Renal pelvis (tissue), 4 donors: ENCODE data around the gene SEC14L2. TPM values are rescaled to one million over a fixed set of nuclear protein-coding genes. Genes with fewer than 3 reads are reported as not detected.
"Not testable (repeated sequence)": the region's sequence is repeated elsewhere in the genome, so short reads cannot be mapped to it uniquely, and the experiment has no call there.

Experiments
- DNase-seq: peaks from one replicate; pipeline ENCODE4 v3.0.0-alpha.2; 2013
- polyA plus RNA-seq, 3 donors: library from polyadenylated mRNA; unstranded; fragments of 120-200 nt; gene quantifications; one replicate each; pipeline ENCODE4 v1.2.1, GENCODE V29; 2013; ENCODE audit not compliant: insufficient read length in 3 of 3

SEC14L2 gene
- polyA plus RNA-seq, 3 donors: 6.0 to 8.1 (median 7.4) TPM

DNA sequence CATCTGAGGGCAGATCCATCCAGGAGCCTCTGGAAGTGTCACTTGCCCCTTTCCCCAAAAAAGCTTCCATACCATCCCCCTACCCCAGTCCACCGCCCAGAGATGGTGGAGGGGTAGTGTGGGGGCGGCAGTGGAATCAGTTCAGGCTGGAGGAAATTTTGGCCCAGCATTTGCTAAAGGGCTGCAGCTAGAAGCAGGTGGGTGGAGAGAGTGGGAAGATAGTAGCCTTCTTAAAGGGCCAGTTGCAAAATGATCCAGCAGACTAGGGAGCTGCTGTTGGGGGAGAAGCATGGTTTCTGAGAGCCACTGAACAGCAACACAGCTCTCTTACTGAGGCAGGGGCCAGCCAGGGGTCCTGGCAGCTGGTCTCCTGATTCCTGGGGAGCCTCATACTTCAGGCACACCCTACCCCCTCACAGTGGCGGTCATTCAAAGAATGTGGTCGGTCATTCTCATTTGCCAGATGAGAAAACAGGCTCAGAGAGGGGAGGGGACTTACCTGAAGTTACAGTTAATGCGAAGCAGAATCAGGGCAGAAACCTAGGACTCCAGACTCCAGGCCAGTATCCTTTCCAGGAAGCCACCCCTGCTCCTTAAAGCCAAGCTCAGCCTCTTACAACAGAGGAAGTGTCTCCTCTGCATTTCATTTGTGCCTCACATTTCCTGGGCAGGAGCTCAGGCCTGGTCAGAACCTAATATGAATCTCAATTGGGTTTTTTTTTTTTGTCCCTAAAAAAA lies 5.4 kb downstream of the SEC14L2 start:
- no peak for DNase-seq

GRCh38 chr22:30402766-30403104 lies 5.9 kb downstream of the SEC14L2 start:
- DNase-seq: not testable (repeated sequence)

- no peak for DNase-seq
Observed at GRCh38 chr22:30404307-30404706, 7.5 kb downstream of the SEC14L2 start.

GRCh38 chr22:30405731-30406130 lies 8.9 kb downstream of the SEC14L2 start:
- no peak for DNase-seq

GRCh38 chr22:30406400-30406799 lies 9.6 kb downstream of the SEC14L2 start:
- DNase-seq: no peak

- no peak for DNase-seq
Observed at GRCh38 chr22:30408388-30409102, 11.7 kb downstream of the SEC14L2 start.

- no peak for DNase-seq
Observed at GRCh38 chr22:30411780-30412179, 15.0 kb downstream of the SEC14L2 start.

DNA sequence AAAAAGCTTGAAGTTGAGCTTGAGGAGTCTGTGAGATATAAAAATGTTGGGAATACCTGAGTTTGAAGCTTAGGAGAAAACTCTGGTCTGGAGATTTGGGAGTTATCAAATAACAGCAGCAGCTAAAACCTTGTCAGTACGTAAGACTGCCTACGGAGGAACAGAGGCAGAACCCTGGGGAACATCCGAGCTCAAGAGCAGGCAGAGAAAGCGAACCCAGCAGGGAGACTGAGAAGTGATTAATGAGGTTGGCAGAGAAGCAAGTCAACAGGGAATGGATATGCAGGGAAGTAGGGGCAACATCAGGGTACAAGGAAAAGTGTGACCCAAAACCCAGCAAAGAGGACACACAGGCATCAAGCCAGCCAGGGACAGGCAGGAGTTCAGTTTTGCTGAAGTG lies 16.2 kb downstream of the SEC14L2 start:
- no peak for DNase-seq

DNA sequence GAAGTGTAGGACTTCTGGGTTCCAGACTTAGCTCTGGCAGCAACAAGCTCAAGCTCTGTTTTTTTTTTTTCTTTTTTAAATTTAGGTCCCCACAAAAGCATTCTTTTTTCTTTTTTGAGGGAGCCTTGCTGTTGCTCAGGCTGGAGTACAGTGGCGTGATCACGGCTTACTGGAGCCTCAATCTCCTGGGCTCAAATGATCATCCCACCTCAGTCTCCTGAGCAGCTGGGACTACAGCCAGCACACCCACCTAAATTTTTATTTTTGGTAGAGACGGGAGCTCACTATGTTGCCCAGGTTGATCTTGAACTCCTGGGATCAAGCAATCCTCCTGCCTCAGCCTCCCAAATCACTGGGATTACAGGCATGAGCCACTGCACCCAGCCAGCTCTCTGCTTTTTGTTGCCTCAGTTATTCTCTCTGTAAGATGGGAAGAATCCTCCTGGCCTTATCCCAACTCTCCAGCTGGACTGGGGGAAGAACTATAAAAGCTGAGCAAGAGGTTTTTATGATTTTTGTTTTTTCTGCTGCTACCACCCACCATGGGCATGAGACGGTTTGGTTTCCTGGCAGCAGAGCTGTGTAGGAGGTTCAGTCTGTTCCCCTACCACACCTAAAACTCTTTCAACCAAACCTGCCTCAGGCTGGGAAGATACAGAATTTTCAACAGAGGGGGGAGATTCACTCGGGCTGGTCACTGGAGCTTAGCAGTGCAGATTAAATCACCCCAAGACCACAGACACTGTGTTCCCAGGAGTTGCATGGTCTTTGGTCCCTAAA lies 17.1 kb downstream of the SEC14L2 start:
- DNase-seq: no peak

DNA sequence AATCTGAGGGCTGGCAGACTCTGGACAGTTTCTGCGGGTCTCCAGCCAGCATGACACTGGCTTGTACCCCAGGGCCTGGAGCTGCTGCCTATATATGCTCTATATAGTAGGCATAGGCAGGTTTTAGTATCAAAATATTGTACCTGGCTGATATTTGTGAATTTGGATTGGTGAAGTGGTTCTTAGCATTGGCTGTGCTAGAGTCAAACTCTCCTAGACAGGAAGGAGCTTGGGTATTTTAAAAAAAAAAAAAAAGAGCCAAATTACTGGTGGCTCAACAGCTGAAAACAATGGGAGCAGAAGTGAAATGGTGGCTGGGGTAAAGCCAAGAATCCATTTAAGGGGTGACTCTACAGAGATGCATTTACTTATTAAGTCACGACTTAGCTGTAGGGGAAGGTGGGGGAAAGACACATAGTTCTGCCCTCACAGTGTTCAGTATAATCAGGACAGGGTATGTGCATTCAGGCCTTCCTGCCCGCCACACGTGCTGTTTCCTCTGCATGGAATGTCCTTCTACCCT lies 17.8 kb downstream of the SEC14L2 start:
- no peak for DNase-seq

DNA sequence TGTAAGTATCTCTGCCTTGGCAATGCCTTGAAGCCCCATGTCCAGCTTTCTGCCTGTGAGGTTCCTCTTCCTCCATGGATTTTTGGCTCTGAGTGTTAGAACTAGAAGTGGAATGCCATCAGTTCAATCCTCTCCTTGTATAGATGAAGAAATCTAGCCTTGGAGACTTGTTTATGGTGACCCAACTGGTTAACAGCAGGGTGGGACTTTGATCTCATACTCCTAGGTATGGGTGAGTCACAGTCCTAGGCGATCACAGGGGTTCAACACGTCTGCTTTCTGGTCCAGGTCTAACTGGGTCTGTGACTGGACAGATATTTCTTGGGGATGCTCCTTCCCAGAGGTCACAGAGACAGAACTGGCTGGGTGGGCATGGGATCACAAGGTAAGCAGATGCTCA lies 19.6 kb downstream of the SEC14L2 start:
- DNase-seq: no peak

DNA sequence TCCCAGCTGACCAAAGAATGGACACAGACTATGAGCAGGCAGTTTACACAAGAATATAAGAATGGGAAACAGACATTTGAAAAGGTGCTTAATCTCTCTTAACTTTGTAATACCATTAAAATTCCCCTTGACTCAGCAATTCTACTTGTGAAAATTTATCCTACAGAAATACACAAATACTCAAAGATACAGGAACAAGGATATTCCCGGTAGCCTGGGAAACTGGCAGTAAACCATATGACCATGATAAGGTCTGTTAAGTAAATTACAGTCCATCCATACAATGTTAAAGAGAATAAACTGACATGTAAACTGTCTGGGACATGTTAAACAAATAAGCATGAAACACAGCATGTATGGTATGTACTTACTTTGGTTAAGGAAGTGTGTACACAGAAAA lies 20.0 kb downstream of the SEC14L2 start:
- DNase-seq: no peak

- DNase-seq: no peak
Observed at GRCh38 chr22:30420347-30421125, 23.7 kb downstream of the SEC14L2 start.

DNA sequence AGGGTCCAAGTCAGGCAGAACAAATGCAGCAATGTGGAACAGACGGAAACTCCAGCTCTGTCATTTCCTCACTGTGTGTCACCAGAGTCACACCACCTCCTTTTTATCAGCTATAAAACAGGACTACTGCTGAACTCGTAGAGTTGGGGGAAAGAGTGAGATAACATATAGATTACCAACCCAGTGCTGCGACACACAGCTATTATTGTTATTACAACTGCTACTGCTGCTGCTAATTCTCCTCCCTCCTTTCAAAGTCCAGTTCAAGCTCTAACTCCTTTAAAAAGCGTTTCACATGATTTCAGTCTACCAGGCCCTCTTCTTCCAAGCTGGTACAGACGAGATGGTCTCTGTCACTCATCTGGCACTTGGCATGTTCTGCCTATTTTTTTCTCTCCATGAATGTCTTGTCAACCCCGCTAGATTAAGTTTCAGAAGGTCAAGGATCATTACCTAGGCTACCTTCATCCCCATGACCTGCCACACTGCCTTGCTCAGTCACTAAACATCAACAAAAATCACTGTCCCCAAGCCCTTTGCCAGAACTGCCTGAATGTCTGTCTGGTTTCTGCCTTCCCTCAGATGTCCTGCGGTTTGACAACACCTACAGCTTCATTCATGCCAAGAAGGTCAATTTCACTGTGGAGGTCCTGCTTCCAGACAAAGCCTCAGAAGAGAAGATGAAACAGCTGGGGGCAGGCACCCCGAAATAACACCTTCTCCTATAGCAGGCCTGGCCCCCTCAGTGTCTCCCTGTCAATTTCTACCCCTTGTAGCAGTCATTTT lies 25.1 kb downstream of the SEC14L2 start:
- no peak for DNase-seq

DNA sequence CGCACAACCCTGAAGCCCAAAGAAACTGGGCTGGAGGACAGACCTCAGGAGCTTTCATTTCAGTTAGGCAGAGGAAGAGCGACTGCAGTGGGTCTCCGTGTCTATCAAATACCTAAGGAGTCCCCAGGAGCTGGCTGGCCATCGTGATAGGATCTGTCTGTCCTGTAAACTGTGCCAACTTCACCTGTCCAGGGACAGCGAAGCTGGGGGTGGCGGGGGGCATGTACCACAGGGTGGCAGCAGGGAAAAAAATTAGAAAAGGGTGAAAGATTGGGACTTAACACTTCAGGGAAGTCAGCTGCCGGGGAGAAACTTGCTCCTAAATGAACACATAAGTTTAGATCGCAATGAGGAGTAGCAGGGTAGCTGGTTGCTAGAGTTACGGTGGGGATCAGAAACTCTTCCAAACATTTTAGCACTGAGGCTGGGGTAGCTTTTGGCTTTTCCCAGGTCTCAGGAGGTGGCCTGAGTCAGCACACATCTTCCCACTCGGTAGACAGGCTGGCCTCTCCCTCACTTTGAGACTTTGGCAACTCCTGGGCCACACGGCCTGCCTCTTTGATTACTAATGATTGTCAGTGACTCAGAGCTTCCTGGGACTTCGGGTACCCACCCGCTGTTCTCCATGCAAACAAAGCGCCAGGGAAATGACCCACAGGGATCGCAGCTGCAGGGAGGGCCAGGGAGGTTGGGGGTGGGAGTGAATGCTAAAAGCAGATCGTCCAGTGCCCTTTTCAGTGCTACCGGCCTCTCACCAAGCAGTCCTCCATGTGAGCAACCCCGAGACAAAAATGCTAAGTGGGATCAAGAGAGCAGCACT lies 25.9 kb downstream of the SEC14L2 start:
- no peak for DNase-seq

DNA sequence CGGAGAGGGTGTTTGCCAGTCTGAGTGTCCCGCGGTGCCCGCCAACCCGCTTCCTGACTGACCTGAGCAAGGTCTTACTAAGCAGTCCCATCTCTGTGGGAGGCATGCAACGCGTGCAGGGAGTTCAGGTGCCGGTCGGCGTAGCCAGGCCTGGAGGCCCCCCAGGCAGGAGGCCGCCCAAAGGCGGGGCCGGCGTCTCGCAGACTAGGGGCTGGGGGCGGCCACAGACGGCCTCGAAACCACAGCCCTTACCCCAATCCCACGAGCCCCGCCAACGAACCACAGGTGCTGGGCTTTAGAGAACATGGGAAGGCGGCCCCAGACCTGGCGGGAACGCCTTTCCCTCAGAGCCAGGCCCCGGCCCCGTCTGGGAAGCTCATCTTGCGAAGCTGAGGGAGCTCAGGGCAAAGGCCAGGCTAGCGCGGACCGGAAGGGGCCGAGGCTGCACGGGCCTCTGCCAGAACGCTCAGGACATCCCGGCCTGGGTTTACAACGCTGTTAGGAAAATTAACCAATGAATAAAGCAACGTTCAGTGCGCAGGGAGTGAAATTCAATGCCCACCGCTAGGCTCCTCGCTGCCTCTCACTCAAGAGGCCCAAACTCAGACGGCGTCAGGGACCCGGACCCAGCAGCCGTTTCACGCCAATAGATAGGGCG lies 26.6 kb downstream of the SEC14L2 start:
- no peak for DNase-seq

DNA sequence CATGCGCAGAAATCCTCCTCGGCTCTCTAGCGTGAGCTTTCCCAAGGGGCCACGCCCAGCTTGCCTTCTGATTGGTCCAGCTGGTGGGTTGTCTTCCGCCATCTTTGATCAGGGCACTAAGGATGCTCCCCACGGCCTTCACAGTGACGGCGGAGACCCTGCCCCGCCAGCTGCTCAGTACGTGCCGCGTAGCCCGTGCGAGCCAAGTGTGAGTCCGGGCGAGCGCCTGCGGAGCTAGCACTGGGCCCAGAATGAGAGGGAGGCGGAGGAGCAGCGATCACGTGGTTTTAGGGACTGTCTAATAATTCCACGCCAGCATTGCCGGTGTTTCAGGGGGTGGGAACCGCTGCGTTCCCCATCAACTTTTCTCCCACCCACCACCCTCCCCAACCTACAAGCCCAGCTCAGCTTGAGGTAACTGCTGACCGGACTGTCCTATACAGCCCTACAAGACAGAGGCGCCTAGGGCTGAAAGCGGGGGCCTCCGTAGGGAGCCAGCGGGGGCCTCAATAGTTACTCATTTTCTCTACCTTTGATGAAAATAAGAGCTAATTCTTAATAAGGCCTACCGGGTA lies 27.2 kb downstream of the SEC14L2 start:
- DNase-seq: peak; percentile 100

GRCh38 chr22:30424534-30425326 lies 27.9 kb downstream of the SEC14L2 start:
- DNase-seq: no peak

- DNase-seq: no peak
Observed at GRCh38 chr22:30425327-30425615, 28.5 kb downstream of the SEC14L2 start.
